ENCODE results near the gene PPP2R2B. TPM values are rescaled to one million over a fixed set of nuclear protein-coding genes. Genes with fewer than 3 reads are reported as not detected.

The PPP2R2B gene
- total RNA-seq, 1 experiment from 2014 or later, result 20.3 TPM

- TF ChIP-seq MLX (CRISPR knock-in tag; IDR thresholded peaks at IDR 0.05) (no peak), GRHL2 (CRISPR knock-in tag; IDR thresholded peaks at IDR 0.05; ENCODE audit: insufficient replicate concordance, severe bottlenecking) (no peak), HMGXB4 (CRISPR knock-in tag; IDR thresholded peaks at IDR 0.05) (no peak), CDX4 (CRISPR knock-in tag; IDR thresholded peaks at IDR 0.05; ENCODE audit: borderline replicate concordance) (no peak), ZNF121 (CRISPR knock-in tag; IDR thresholded peaks at IDR 0.05) (no peak), OVOL2 (CRISPR knock-in tag; IDR thresholded peaks at IDR 0.05; ENCODE audit: borderline replicate concordance) (no peak), NR1H2 (CRISPR knock-in tag; IDR thresholded peaks at IDR 0.05) (no peak), PREB (CRISPR knock-in tag; IDR thresholded peaks at IDR 0.05; ENCODE audit: borderline replicate concordance) (no peak), FOXP4 (CRISPR knock-in tag; IDR thresholded peaks at IDR 0.05) (no peak)
Observed at GRCh38 chr5:146672866-146673265, 205.7 kb downstream of the PPP2R2B start (continued).

GRCh38 chr5:146671561-146672295, 206.8 kb downstream of the PPP2R2B start:
- DNase-seq (ENCODE audit: low spot score), result no peak
- TF ChIP-seq NFYB (CRISPR knock-in tag; conservative IDR thresholded peaks at IDR 0.05; ENCODE audit: low read depth), result no peak
- TF ChIP-seq NR2C2 (CRISPR knock-in tag; IDR thresholded peaks at IDR 0.05), result no peak
- TF ChIP-seq ZNF317 (CRISPR knock-in tag; IDR thresholded peaks at IDR 0.05; ENCODE audit: borderline replicate concordance, low read depth), result no peak
- TF ChIP-seq CDX4 (CRISPR knock-in tag; IDR thresholded peaks at IDR 0.05; ENCODE audit: borderline replicate concordance), result no peak
- TF ChIP-seq NFATC4 (CRISPR knock-in tag; IDR thresholded peaks at IDR 0.05), result no peak
- TF ChIP-seq ZNF138 (CRISPR knock-in tag; conservative IDR thresholded peaks at IDR 0.05), result no peak
- no peak for TF ChIP-seq RELA (CRISPR knock-in tag; IDR thresholded peaks at IDR 0.05; ENCODE audit: borderline replicate concordance)
- TF ChIP-seq TEAD1 (CRISPR knock-in tag; IDR thresholded peaks at IDR 0.05), result no peak
- TF ChIP-seq ZNF423 (CRISPR knock-in tag; IDR thresholded peaks at IDR 0.05), result no peak
- TF ChIP-seq ATF1 (CRISPR knock-in tag; IDR thresholded peaks at IDR 0.05), result no peak
- no peak for TF ChIP-seq USF2 (CRISPR knock-in tag; IDR thresholded peaks at IDR 0.05)
- no peak for TF ChIP-seq GABPB1 (CRISPR knock-in tag; IDR thresholded peaks at IDR 0.05)
- TF ChIP-seq SMAD4 (CRISPR knock-in tag; IDR thresholded peaks at IDR 0.05), result no peak
- TF ChIP-seq NFE2L1 (CRISPR knock-in tag; IDR thresholded peaks at IDR 0.05), result no peak
- peak; percentile 55 for ATAC-seq
- CTCF ChIA-PET, result interaction anchor here (1.5 kb wide), 2 partner anchors 138 to 294 kb away, joined by 4 to 5 read pairs; no protein-coding TSS in a partner anchor
- no peaks in the 10 kb centered on the region for H3K27me3 Mint-ChIP-seq (ENCODE audit: low read depth)
- no peak overlapping the region for H3K4me3 Mint-ChIP-seq
- POLR2A ChIA-PET, result interaction anchor here (1.2 kb wide), 1 partner anchor 476 kb away, joined by 3 read pairs; no protein-coding TSS in a partner anchor
- H3K4me1 Mint-ChIP-seq, result peaks cover 18% of the 10 kb centered on the region
- H3K9me3 Mint-ChIP-seq, result no peaks in the 10 kb centered on the region
- H3K36me3 Mint-ChIP-seq, result no peaks in the 10 kb centered on the region
- peak overlapping the region; percentile 38; the same call in 1 of the 2 replicates for H3K27ac Mint-ChIP-seq
